Ovary (tissue), 9 donors: Measurements from ENCODE around the gene TRIM32. TPM values are rescaled to one million over a fixed set of nuclear protein-coding genes. Genes with fewer than 3 reads are reported as not detected.

Source experiments
- DNase-seq, 5 donors: peaks; one replicate each; pipeline ENCODE4 v3.0.0-alpha.2; 2019 to 2020
- H3K27ac ChIP-seq, 2 donors: fragments of 200-600 bp; one replicate each; pipeline versions ENCODE4 v1.5.1 to v1.8.0; 2019 to 2022
- H3K27me3 ChIP-seq: fragments of 200-600 bp; one replicate; pipeline ENCODE4 v1.8.0; 2022
- H3K36me3 ChIP-seq: fragments of 200-600 bp; sonication (generic); one replicate; pipeline ENCODE4 v1.5.1; 2019
- H3K4me1 ChIP-seq: one replicate; pipeline ENCODE4 v1.8.1; 2013; ENCODE audit warnings: mild to moderate bottlenecking, moderate library complexity; ENCODE audit not compliant: insufficient read depth
- H3K4me3 ChIP-seq: fragments of 200-600 bp; sonication (generic); one replicate; pipeline ENCODE4 v1.5.1; 2017
- H3K9me3 ChIP-seq, 2 donors: fragments of 200-600 bp in 1 of 2; sonication (generic) in 1 of 2; one replicate each; pipeline versions ENCODE4 v1.5.1 to v1.8.1; 2013 to 2019; ENCODE audit warnings: mild to moderate bottlenecking in 1 of 2, moderate library complexity in 1 of 2
- EP300 ChIP-seq: sonication (generic); formaldehyde crosslinking; IDR thresholded peaks from one replicate; pipeline ENCODE4 v1.6.1; 2017; ENCODE audit warnings: antibody characterized with exemption
- POLR2A ChIP-seq: fragments of 450-650 bp; IDR thresholded peaks from one replicate; pipeline ENCODE4 v1.6.1; 2017; ENCODE audit warnings: antibody characterized with exemption, mild to moderate bottlenecking, moderate library complexity
- WGBS, 3 donors: extraction: QIAGEN DNeasy Blood & Tissue Kit in 1 of 3; methylation state at CpG; one replicate each; pipeline versions ENCODE4 v1.1.5 to v1.1.7; 2013 to 2017; 5-methylcytosine and 5-hydroxymethylcytosine counted together
- intact Hi-C, 4 donors: fragments of 100-400 bp; cut with DNase I; formaldehyde crosslinking; loops; one replicate each; pipeline versions ENCODE4 v1.11.0 to v1.15.1; 2022 to 2023
- polyA plus RNA-seq, 2 donors: library from polyadenylated mRNA; stranded (reverse); fragments of 200-250 nt in 1 of 2; fragments of 350-450 nt in 1 of 2; fragmentation: Illumina TruSeq in 1 of 2; extraction: RNeasy Lipid Tissue Mini Kit (QIAGEN cat#74804) in 1 of 2; gene quantifications; one replicate each; pipeline ENCODE4 v1.2.3, GENCODE V29; 2013 to 2014
- total RNA-seq, 7 donors: library from RNA; depleted of rRNA in 2 of 7; stranded (reverse); fragments of >200 nt in 2 of 7; fragmentation: NEBNext Ultra II Directional in 3 of 7; extraction: Animal tissue kit (Norgen Biotek cat#: 25700) in 3 of 7; gene quantifications; one replicate each; pipeline versions ENCODE4 v1.1.0 to v1.2.4, GENCODE V29; 2016 to 2023
- TF ChIP-seq, protein P1 (sequence below), 3 donors: fragments of 450-650 bp in 2 of 3; fragments of 200-600 bp in 1 of 3; IDR thresholded peaks; one replicate each; pipeline versions ENCODE4 v1.5.1 to v1.8.0; 2016 to 2022; ENCODE audit warnings: antibody characterized with exemption in 3 of 3, mild to moderate bottlenecking in 1 of 3
- donor health status: DM: no; HTN: no; CAD: no; lungs with moderate emphysema.
- donor health status: DM: no; HTN: no; CAD: no.
- donor health status: Bipolar disorder and iron deficiency.
- donor health status: DM: yes; HTN: yes; CAD: no.
- donor health status: DM: no; HTN: no; CAD: no.
- donor health status: DM: yes; HTN: yes; CAD: no.

TRIM32 gene
- total and polyA plus RNA-seq, 9 donors, result 7.0 to 29.2 (median 22.1) TPM

DNA sequence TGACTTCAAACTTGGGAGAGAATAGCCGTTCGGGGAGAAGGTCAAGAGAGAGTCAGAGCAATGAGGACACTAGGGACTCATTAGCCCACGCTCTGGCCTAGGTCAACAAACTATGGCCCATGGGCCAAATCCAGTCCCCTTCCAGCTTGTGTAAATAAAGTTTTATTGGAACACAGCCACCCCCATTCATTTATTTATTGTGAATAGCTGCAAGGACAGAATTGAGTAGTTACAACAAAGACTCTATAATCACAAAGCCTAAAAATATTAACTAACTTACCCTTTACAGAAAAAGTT, 33.1 kb upstream of the TRIM32 start:
- Histone ChIP-seq H3K9me3 (no peaks in the 10 kb centered on the region), H3K36me3 (no peaks in the 10 kb centered on the region), H3K4me1 (no peaks in the 10 kb centered on the region), H3K27ac (no peak overlapping the region), H3K4me3 (no peak overlapping the region), H3K27me3 (no peaks in the 10 kb centered on the region)
- no peak for DNase-seq
- 75 to 85% (median 78%) methylated on average over 3 of the region's 3 CpGs for WGBS, 3 donors
- intact Hi-C loops, result loop anchor here in 3 of 4 donors (10.0 kb wide), 1 partner anchor 1059 kb away; no protein-coding TSS in a partner anchor
- TF ChIP-seq, protein P1, sequence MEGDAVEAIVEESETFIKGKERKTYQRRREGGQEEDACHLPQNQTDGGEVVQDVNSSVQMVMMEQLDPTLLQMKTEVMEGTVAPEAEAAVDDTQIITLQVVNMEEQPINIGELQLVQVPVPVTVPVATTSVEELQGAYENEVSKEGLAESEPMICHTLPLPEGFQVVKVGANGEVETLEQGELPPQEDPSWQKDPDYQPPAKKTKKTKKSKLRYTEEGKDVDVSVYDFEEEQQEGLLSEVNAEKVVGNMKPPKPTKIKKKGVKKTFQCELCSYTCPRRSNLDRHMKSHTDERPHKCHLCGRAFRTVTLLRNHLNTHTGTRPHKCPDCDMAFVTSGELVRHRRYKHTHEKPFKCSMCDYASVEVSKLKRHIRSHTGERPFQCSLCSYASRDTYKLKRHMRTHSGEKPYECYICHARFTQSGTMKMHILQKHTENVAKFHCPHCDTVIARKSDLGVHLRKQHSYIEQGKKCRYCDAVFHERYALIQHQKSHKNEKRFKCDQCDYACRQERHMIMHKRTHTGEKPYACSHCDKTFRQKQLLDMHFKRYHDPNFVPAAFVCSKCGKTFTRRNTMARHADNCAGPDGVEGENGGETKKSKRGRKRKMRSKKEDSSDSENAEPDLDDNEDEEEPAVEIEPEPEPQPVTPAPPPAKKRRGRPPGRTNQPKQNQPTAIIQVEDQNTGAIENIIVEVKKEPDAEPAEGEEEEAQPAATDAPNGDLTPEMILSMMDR (IDR thresholded peaks at IDR 0.05), result no peak

- Histone ChIP-seq H3K4me1 (no peaks in the 10 kb centered on the region), H3K27ac (no peak overlapping the region), H3K4me3 (no peak overlapping the region), H3K9me3 (no peaks in the 10 kb centered on the region), H3K27me3 (no peaks in the 10 kb centered on the region), H3K36me3 (no peaks in the 10 kb centered on the region)
- TF ChIP-seq POLR2A, result no peak
- TF ChIP-seq, protein P1 (IDR thresholded peaks at IDR 0.05), result no peak
- no peak for TF ChIP-seq EP300
- intact Hi-C loops, result loop anchor here in 3 of 4 donors (10.0 kb wide), 1 partner anchor 1062 kb away; no protein-coding TSS in a partner anchor
- DNase-seq, result no peak
- WGBS, 3 donors, result 68 to 80% (median 72%) methylated on average over 5 of the region's 5 CpGs
Observed at GRCh38 chr9:116656501-116656971, 30.6 kb upstream of the TRIM32 start.

DNA sequence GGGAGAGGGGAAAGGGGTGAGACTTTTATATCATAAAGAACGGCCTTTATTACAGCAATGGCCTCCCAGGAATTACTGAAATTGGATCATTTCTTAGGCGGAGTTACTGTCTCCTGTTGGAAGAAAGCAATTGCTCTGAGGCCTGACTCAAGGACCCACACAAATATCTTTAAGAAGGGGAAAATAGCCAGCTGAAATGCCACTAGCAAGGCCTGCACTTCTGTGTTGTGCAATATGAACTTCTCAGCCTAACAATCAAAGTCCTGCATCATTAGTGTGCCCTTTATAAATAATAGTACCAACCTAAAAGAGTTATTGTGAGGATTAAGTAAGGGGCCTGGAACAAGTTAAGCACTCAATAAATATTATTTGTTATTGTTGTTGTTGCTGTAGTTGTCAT, 30.1 kb upstream of the TRIM32 start:
- Histone ChIP-seq H3K4me3 (no peak overlapping the region), H3K9me3 (no peaks in the 10 kb centered on the region), H3K27ac (no peak overlapping the region), H3K4me1 (no peaks in the 10 kb centered on the region), H3K27me3 (no peaks in the 10 kb centered on the region), H3K36me3 (no peaks in the 10 kb centered on the region)
- intact Hi-C loops, result loop anchor here in 3 of 4 donors (10.0 kb wide), 1 partner anchor 1062 kb away; no protein-coding TSS in a partner anchor
- DNase-seq, result no peak
- TF ChIP-seq EP300, result no peak
- 81 to 90% (median 82%) methylated on average over 2 of the region's 2 CpGs for WGBS, 3 donors

- no peak overlapping the region for H3K4me3 ChIP-seq
- intact Hi-C loops, result loop anchor here in 3 of 4 donors (10.0 kb wide), 1 partner anchor 1063 kb away; no protein-coding TSS in a partner anchor
Observed at GRCh38 chr9:116658265-116658664, 28.8 kb upstream of the TRIM32 start.

More at GRCh38 chr9:116658265-116658664, 28.8 kb upstream of the TRIM32 start:
- TF ChIP-seq EP300, result no peak
- TF ChIP-seq, protein P1 (IDR thresholded peaks at IDR 0.05), result no peak
- no peak for TF ChIP-seq POLR2A
- Histone ChIP-seq H3K27ac (no peak overlapping the region), H3K9me3 (no peaks in the 10 kb centered on the region), H3K36me3 (no peaks in the 10 kb centered on the region), H3K27me3 (no peaks in the 10 kb centered on the region), H3K4me1 (no peaks in the 10 kb centered on the region)
- 93 to 97% (median 94%) methylated on average over 2 of the region's 2 CpGs for WGBS, 3 donors
- DNase-seq, result no peak
